Cardiac muscle cell (in vitro differentiated cells and primary cell): ENCODE results near the gene NHSL2. TPM values are rescaled to one million over a fixed set of nuclear protein-coding genes. Genes with fewer than 3 reads are reported as not detected.
A peak's percentile ranks its signal among the peaks of the same experiment; 100 is the strongest.

Experiments used
- DNase-seq, 2 donors: peaks; one replicate each; pipeline versions ENCODE4 v3.0.0 to v3.0.0-alpha.2; 2010 to 2017; ENCODE audit warnings: low read depth in 1 of 2, low spot score in 1 of 2
- H3K27ac ChIP-seq: fragments of 200-600 bp; sonication (generic); 2 replicates; pipeline ENCODE4 v1.5.1; 2016
- H3K27me3 ChIP-seq: fragments of 200-600 bp; sonication (generic); 2 replicates; pipeline ENCODE4 v1.6.0; 2016; ENCODE audit warnings: control low read depth
- H3K36me3 ChIP-seq: fragments of 200-600 bp; sonication (generic); 2 replicates; pipeline ENCODE4 v1.5.1; 2016; ENCODE audit warnings: control low read depth
- H3K4me1 ChIP-seq: fragments of 200-600 bp; sonication (generic); 2 replicates; pipeline ENCODE4 v1.8.1; 2017; ENCODE audit warnings: low read depth, mild to moderate bottlenecking, mixed run types
- H3K4me3 ChIP-seq: fragments of 200-600 bp; sonication (generic); 2 replicates; pipeline ENCODE4 v1.5.1; 2016; ENCODE audit warnings: mild to moderate bottlenecking
- H3K9me3 ChIP-seq: fragments of 200-600 bp; sonication (generic); 2 replicates; pipeline ENCODE4 v1.5.1; 2017; ENCODE audit warnings: low read depth, mild to moderate bottlenecking, control low read depth
- CTCF ChIP-seq: IDR thresholded peaks from 2 replicates; pipeline ENCODE4 v1.5.1; 2012; ENCODE audit warnings: low read depth, mild to moderate bottlenecking, low read length
- polyA plus RNA-seq: library from polyadenylated mRNA; unstranded; fragments of >200 nt; fragmentation: Nextera tagmentation; extraction: Ambion mirVana; gene quantifications from 2 replicates; pipeline ENCODE4 v1.2.1, GENCODE V29; 2016
- total RNA-seq: library from RNA; depleted of rRNA; stranded (reverse); fragments of >200 nt; gene quantifications from 2 replicates; pipeline ENCODE4 v1.2.3, GENCODE V29; 2016

Gene NHSL2
- total and polyA plus RNA-seq, 2 experiments from 2014 or later: 6.6 to 7.9 TPM

GRCh38 chrX:71996136-71996535 is 85.5 kb downstream of the NHSL2 start:
- no peak for TF ChIP-seq CTCF
- H3K9me3 ChIP-seq: no peaks in the 10 kb centered on the region
- H3K27me3 ChIP-seq: no peaks in the 10 kb centered on the region
- H3K27ac ChIP-seq: no peak overlapping the region
- DNase-seq: no peak
- H3K4me1 ChIP-seq: no peaks in the 10 kb centered on the region
- no peak overlapping the region for H3K4me3 ChIP-seq
- H3K36me3 ChIP-seq: no peaks in the 10 kb centered on the region

GRCh38 chrX:71996826-71997225 is 86.2 kb downstream of the NHSL2 start:
- no peak for TF ChIP-seq CTCF
- peak in 1 of 2 donors; percentile 57 for DNase-seq
- H3K27me3 ChIP-seq: no peaks in the 10 kb centered on the region
- no peaks in the 10 kb centered on the region for H3K9me3 ChIP-seq
- H3K4me3 ChIP-seq: no peak overlapping the region
- no peaks in the 10 kb centered on the region for H3K36me3 ChIP-seq
- no peak overlapping the region for H3K27ac ChIP-seq
- no peaks in the 10 kb centered on the region for H3K4me1 ChIP-seq

GRCh38 chrX:71997320-71997719 is 86.7 kb downstream of the NHSL2 start:
- H3K4me3 ChIP-seq: no peak overlapping the region
- no peaks in the 10 kb centered on the region for H3K9me3 ChIP-seq
- H3K27me3 ChIP-seq: no peaks in the 10 kb centered on the region
- no peaks in the 10 kb centered on the region for H3K4me1 ChIP-seq
- no peaks in the 10 kb centered on the region for H3K36me3 ChIP-seq
- TF ChIP-seq CTCF: no peak
- H3K27ac ChIP-seq: no peak overlapping the region
- peak in 1 of 2 donors; percentile 36 for DNase-seq

- no peaks in the 10 kb centered on the region for H3K27me3 ChIP-seq
- no peaks in the 10 kb centered on the region for H3K9me3 ChIP-seq
- H3K27ac ChIP-seq: no peak overlapping the region
- TF ChIP-seq CTCF: peak; percentile 59
- no peak overlapping the region for H3K4me3 ChIP-seq
- no peaks in the 10 kb centered on the region for H3K4me1 ChIP-seq
- peak; percentile 31 to 37 for DNase-seq
- no peaks in the 10 kb centered on the region for H3K36me3 ChIP-seq
Measured at GRCh38 chrX:71998836-71999509, 88.3 kb downstream of the NHSL2 start.

- Histone ChIP-seq H3K36me3 (no peaks in the 10 kb centered on the region), H3K4me1 (no peaks in the 10 kb centered on the region), H3K9me3 (no peaks in the 10 kb centered on the region), H3K4me3 (no peak overlapping the region), H3K27me3 (no peaks in the 10 kb centered on the region), H3K27ac (no peak overlapping the region)
- no peak for TF ChIP-seq CTCF
- DNase-seq: no peak
Measured at GRCh38 chrX:71999535-71999934, 88.9 kb downstream of the NHSL2 start.
